ENCODE data around the gene EYS.
"Not testable (repeated sequence)": the region's sequence is repeated elsewhere in the genome, so short reads cannot be mapped to it uniquely, and the experiment has no call there.

EYS gene

DNA sequence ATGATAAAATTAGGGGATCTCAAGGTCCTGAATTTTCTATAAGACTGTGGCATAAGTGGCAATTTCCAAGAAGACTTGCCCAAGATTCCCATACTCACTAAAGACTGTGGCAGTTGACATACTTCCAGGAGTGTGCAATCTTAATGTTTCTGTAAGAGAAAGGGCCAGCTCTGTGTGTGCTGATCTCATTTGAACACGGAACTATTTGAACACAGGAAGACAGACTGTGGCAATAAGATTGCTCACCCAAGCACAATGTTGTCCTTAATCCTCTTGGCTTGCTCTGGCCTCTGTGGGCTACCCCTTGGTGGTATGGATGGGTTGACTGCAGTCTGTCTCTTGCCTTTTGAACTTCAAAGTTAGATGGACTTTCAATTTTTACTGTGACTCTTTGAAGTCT, 1920.0 kb downstream of the EYS start:
- H3K27me3 ChIP-seq (ENCODE audit: control insufficient read depth, insufficient read depth, low read length): no peaks in the 10 kb centered on the region
- no CpG with 5 or more reads among the region's 1 CpG for WGBS (ENCODE audit: insufficient coverage, insufficient read length)
- no peaks in the 10 kb centered on the region for H3K36me3 ChIP-seq (ENCODE audit: control insufficient read depth, insufficient read depth, low read length)
- no peak overlapping the region for H3K4me3 ChIP-seq (ENCODE audit: low read length)
- H3K27ac ChIP-seq (ENCODE audit: low read length): no peak overlapping the region
- no peaks in the 10 kb centered on the region for H3K4me1 ChIP-seq (ENCODE audit: control insufficient read depth, insufficient read depth, low read length)
- no peak for DNase-seq (ENCODE audit: low read depth, low spot score)
- no peaks in the 10 kb centered on the region; the same call in 1 of the 2 replicates for H3K9me3 ChIP-seq (ENCODE audit: control insufficient read depth, insufficient read depth, low read length)

DNA sequence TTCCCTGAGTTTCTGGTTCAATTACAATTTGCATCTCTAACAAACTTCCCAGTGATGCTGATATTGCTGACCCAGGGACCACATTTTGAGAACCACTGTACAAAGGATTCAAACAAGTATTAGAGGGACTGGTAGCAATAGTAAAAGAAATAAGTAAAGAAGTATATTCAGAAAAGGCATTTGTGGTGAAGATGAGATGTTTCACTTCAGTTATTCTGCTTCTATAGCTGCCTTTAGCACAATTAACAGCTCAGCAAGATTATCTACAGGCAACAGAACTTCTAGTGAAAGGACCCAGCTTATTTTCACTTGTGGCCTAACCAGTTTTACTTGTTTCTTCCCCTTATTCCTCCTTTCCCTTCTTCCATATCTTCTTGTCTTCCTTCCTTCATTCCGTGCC, 1922.0 kb downstream of the EYS start:
- no peak for DNase-seq (ENCODE audit: low read depth, low spot score)
- Histone ChIP-seq H3K4me3 (ENCODE audit: low read length) (no peak overlapping the region), H3K27ac (ENCODE audit: low read length) (no peak overlapping the region), H3K27me3 (ENCODE audit: control insufficient read depth, insufficient read depth, low read length) (no peaks in the 10 kb centered on the region), H3K4me1 (ENCODE audit: control insufficient read depth, insufficient read depth, low read length) (no peaks in the 10 kb centered on the region), H3K36me3 (ENCODE audit: control insufficient read depth, insufficient read depth, low read length) (no peaks in the 10 kb centered on the region), H3K9me3 (ENCODE audit: control insufficient read depth, insufficient read depth, low read length) (no peaks in the 10 kb centered on the region; the same call in 1 of the 2 replicates)
- no CpG with 5 or more reads among the region's 1 CpG for WGBS (ENCODE audit: insufficient coverage, insufficient read length)

DNA sequence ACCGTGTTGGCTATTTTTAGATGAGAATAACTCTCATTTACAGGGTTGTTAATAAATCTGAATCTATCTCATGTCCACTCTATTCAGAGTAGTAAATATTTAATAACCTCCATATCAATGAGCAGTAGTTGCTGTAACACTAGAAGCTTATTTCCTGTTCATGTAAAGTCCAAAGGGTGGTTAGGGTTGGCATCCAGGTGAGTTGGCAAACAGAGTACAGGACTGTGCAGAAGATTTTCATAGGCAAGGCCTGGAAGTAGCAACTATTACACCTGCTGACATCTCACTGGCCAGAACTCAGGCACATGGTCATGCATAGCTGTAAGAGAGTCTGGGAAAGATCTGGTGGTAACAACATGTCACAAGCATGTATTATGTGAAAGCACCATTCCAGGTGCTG, 1923.9 kb downstream of the EYS start:
- Histone ChIP-seq H3K9me3 (ENCODE audit: control insufficient read depth, insufficient read depth, low read length) (no peaks in the 10 kb centered on the region; the same call in 1 of the 2 replicates), H3K4me3 (ENCODE audit: low read length) (no peak overlapping the region), H3K36me3 (ENCODE audit: control insufficient read depth, insufficient read depth, low read length) (no peaks in the 10 kb centered on the region), H3K27me3 (ENCODE audit: control insufficient read depth, insufficient read depth, low read length) (no peaks in the 10 kb centered on the region), H3K27ac (ENCODE audit: low read length) (no peak overlapping the region), H3K4me1 (ENCODE audit: control insufficient read depth, insufficient read depth, low read length) (no peaks in the 10 kb centered on the region)
- no peak for DNase-seq (ENCODE audit: low read depth, low spot score)
- WGBS (ENCODE audit: insufficient coverage, insufficient read length): no CpG with 5 or more reads among the region's 1 CpG

DNA sequence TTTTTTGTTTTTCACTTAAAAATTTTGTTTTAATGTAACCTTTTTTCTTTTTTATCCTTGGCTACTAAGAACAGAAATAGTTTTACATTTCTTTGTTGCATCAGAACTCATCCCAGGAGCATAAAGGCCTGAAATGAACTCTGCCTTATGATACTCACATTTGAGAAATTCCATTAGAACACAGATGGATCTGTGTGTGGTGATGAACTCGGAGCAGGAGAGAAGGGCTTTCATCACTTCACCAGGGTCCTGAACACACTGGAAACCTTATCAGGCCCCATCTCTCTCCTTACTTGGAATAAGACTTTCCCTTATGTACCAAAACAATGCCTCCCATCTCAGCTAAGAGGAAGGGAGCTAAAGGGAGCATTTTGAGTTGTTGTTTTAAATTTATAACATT, 1932.1 kb downstream of the EYS start:
- H3K4me1 ChIP-seq (ENCODE audit: control insufficient read depth, insufficient read depth, low read length): no peaks in the 10 kb centered on the region
- H3K27ac ChIP-seq (ENCODE audit: low read length): no peak overlapping the region
- no peaks in the 10 kb centered on the region for H3K36me3 ChIP-seq (ENCODE audit: control insufficient read depth, insufficient read depth, low read length)
- WGBS (ENCODE audit: insufficient coverage, insufficient read length): no CpG with 5 or more reads among the region's 1 CpG
- no peak for DNase-seq (ENCODE audit: low read depth, low spot score)
- no peaks in the 10 kb centered on the region for H3K9me3 ChIP-seq (ENCODE audit: control insufficient read depth, insufficient read depth, low read length)
- no peaks in the 10 kb centered on the region for H3K27me3 ChIP-seq (ENCODE audit: control insufficient read depth, insufficient read depth, low read length)
- H3K4me3 ChIP-seq (ENCODE audit: low read length): no peak overlapping the region

DNA sequence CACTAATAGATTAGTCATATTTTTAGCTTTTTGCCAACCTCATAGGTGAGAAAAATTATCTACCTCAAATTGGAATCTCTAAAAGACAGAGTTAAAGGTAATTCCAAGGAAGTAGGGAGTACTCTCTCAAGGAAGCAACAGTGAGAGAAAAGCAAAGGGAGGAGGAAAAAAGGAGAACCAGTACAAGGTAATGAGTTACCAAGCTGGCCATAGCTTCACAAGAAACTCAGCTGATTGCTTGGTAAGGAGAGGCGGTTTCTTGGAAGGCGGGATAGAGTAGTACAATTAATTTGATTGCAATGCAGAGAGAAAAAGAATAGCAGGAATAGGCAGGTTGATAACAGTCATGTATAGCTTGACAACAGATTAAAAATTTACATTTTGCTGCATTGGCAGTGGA, 1933.8 kb downstream of the EYS start:
- no peaks in the 10 kb centered on the region for H3K27me3 ChIP-seq (ENCODE audit: control insufficient read depth, insufficient read depth, low read length)
- no CpG with 5 or more reads among the region's 2 CpGs for WGBS (ENCODE audit: insufficient coverage, insufficient read length)
- H3K4me1 ChIP-seq (ENCODE audit: control insufficient read depth, insufficient read depth, low read length): no peaks in the 10 kb centered on the region
- H3K9me3 ChIP-seq (ENCODE audit: control insufficient read depth, insufficient read depth, low read length): no peaks in the 10 kb centered on the region
- DNase-seq (ENCODE audit: low read depth, low spot score): no peak
- no peak overlapping the region for H3K27ac ChIP-seq (ENCODE audit: low read length)
- H3K4me3 ChIP-seq (ENCODE audit: low read length): no peak overlapping the region
- no peaks in the 10 kb centered on the region for H3K36me3 ChIP-seq (ENCODE audit: control insufficient read depth, insufficient read depth, low read length)

DNA sequence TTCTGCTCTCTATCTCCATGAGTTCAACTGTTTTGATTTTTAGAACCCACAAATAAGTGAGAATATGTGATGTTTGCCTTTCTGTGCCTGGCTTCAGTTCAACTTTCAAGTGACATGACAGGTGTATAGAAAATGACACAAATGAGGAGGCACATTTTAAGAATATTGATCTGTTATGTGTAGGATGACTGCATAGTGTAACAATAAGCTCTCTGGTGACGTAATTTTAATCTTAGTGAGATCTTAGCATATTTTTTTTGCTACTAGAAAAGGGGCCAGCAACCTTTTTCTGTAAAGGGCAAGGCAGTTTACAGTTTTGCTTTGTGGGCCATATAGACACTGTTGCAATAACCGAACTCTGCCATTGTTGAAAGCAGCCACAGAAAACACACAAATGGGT, 1941.2 kb downstream of the EYS start:
- no CpG with 5 or more reads among the region's 2 CpGs for WGBS (ENCODE audit: insufficient coverage, insufficient read length)
- DNase-seq (ENCODE audit: low read depth, low spot score): no peak
- no peaks in the 10 kb centered on the region for H3K9me3 ChIP-seq (ENCODE audit: control insufficient read depth, insufficient read depth, low read length)

DNA sequence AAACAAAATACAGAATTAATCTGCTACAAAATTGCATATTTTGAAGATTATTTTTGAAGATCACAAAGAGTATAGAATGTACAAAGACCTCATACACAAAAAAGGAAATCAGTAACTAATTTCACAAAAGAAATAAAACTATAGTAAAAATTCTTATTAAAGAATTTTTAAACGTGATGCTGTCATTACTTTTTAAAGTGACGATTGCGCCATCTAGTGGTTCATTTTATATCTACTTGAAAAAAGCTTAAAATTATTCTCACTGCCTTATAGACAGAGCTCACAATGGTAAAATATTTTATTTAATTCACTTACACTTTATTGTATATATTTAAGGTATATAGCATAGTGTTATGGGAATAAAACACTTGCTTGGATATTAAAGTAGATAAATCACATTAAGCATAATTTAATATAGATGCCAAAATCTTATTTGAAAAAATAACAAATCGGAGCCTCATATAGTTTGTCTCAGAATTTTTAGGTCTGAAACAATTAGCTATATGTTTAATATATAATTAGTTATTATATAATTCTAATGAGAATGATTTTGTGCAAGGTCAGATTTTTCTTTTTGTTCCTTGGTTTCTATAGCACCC, 1942.6 kb downstream of the EYS start:
- no CpG with 5 or more reads among the region's 4 CpGs for WGBS (ENCODE audit: insufficient coverage, insufficient read length)
- no peak for DNase-seq (ENCODE audit: low read depth, low spot score)
- Histone ChIP-seq H3K36me3 (ENCODE audit: control insufficient read depth, insufficient read depth, low read length) (no peaks in the 10 kb centered on the region), H3K4me1 (ENCODE audit: control insufficient read depth, insufficient read depth, low read length) (no peaks in the 10 kb centered on the region), H3K4me3 (ENCODE audit: low read length) (no peak overlapping the region), H3K27me3 (ENCODE audit: control insufficient read depth, insufficient read depth, low read length) (no peaks in the 10 kb centered on the region), H3K9me3 (ENCODE audit: control insufficient read depth, insufficient read depth, low read length) (no peaks in the 10 kb centered on the region), H3K27ac (ENCODE audit: low read length) (no peak overlapping the region)

More for the DNA sequence above, 1941.2 kb downstream of the EYS start:
- Histone ChIP-seq H3K4me1 (ENCODE audit: control insufficient read depth, insufficient read depth, low read length) (no peaks in the 10 kb centered on the region), H3K27ac (ENCODE audit: low read length) (no peak overlapping the region), H3K36me3 (ENCODE audit: control insufficient read depth, insufficient read depth, low read length) (no peaks in the 10 kb centered on the region), H3K27me3 (ENCODE audit: control insufficient read depth, insufficient read depth, low read length) (no peaks in the 10 kb centered on the region), H3K4me3 (ENCODE audit: low read length) (no peak overlapping the region)

DNA sequence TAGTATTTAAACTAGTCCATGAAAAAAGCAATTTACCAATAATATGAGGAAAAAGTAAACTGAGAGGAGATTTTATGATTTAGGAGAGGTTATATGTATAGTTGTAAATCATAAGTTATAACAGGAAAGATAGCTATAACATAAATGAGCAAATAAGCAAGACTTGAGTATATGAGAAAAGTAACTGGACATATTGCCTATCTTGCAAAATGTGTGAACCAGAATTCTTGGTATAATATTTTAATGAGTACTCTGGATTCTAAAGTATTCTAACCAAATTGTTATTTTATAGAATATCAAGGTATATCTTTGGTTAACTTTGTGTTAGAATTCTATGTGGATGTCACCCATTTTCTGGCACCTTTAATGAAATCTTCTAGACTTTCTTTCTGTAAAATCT, 1946.8 kb downstream of the EYS start:
- Histone ChIP-seq H3K9me3 (ENCODE audit: control insufficient read depth, insufficient read depth, low read length) (no peaks in the 10 kb centered on the region), H3K4me1 (ENCODE audit: control insufficient read depth, insufficient read depth, low read length) (no peaks in the 10 kb centered on the region), H3K36me3 (ENCODE audit: control insufficient read depth, insufficient read depth, low read length) (no peaks in the 10 kb centered on the region), H3K27me3 (ENCODE audit: control insufficient read depth, insufficient read depth, low read length) (no peaks in the 10 kb centered on the region), H3K27ac (ENCODE audit: low read length) (no peak overlapping the region), H3K4me3 (ENCODE audit: low read length) (no peak overlapping the region)
- no peak for DNase-seq (ENCODE audit: low read depth, low spot score)

DNA sequence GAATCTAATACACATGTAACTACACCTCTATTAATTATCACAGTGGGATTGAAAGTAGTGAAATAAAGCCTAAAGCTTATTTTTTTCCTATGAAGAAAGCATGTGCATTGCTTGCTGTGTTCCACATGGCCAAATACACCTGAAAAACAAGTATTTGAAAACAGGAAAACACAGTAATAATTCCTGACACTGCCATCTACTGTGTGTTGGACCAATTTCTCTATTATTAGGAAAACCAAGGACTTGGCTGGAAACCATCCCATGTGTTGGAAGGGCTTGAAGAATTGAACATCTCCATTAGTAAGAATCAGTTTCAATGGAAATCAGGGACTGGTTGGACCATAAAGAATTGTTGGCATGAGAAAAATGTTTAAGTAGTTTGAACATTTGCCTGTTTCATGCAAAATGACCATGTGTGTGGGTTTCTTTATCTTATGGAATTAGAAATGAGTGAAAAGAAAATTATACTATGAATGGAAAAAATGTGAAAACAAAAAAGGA, 1947.4 kb downstream of the EYS start:
- H3K4me1 ChIP-seq (ENCODE audit: control insufficient read depth, insufficient read depth, low read length): no peaks in the 10 kb centered on the region
- no peak for DNase-seq (ENCODE audit: low read depth, low spot score)
- H3K4me3 ChIP-seq (ENCODE audit: low read length): no peak overlapping the region

DNA sequence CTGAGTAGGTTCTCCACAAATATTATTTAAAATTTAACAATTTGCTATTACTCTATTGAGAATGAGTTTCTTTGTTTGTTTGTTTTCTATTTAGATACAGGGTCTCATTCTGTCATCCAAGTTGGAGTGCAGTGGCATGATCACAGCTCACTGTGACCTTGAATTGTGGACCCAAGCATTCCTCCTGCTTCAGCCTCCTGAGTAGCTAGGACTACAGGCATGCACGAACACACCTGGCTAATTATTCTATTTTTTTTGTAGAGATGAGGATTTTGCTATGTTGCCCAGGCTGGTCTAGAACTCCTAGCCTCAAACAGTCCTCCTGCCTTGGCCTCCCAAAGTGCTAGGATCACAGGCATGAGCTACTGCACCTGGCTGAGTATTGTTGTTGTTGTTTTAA, 1949.2 kb downstream of the EYS start:
- H3K4me1 ChIP-seq (ENCODE audit: control insufficient read depth, insufficient read depth, low read length): no peaks in the 10 kb centered on the region
- WGBS (ENCODE audit: insufficient coverage, insufficient read length): no CpG with 5 or more reads among the region's 1 CpG
- DNase-seq (ENCODE audit: low read depth, low spot score): no peak
- H3K4me3 ChIP-seq (ENCODE audit: low read length): no peak overlapping the region
- H3K9me3 ChIP-seq (ENCODE audit: control insufficient read depth, insufficient read depth, low read length): no peaks in the 10 kb centered on the region
- no peaks in the 10 kb centered on the region for H3K27me3 ChIP-seq (ENCODE audit: control insufficient read depth, insufficient read depth, low read length)
- no peaks in the 10 kb centered on the region for H3K36me3 ChIP-seq (ENCODE audit: control insufficient read depth, insufficient read depth, low read length)
- H3K27ac ChIP-seq (ENCODE audit: low read length): no peak overlapping the region

More for the DNA sequence above, 1947.4 kb downstream of the EYS start:
- Histone ChIP-seq H3K27me3 (ENCODE audit: control insufficient read depth, insufficient read depth, low read length) (no peaks in the 10 kb centered on the region), H3K27ac (ENCODE audit: low read length) (no peak overlapping the region), H3K9me3 (ENCODE audit: control insufficient read depth, insufficient read depth, low read length) (no peaks in the 10 kb centered on the region), H3K36me3 (ENCODE audit: control insufficient read depth, insufficient read depth, low read length) (no peaks in the 10 kb centered on the region)

DNA sequence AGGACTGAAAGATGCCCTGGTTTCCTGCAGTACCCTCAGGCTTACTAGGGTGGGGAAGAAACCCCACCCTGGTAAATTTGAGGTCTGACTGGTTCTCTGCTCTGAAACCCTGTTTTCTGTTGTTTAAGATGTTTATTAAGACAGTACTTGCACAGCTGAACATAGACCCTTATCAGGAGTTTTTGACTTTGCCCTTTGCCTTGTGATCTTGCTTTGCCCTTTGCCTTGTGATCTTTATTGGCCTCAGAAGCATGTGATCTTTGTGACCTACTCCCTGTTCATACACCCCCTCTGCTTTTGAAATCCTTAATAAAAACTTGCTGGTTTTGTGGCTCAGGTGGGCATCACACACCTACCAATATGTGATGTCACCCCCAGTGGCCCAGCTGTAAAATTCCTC, 1949.8 kb downstream of the EYS start:
- not testable (repeated sequence) for H3K36me3 ChIP-seq (ENCODE audit: control insufficient read depth, insufficient read depth, low read length); DNase-seq (ENCODE audit: low read depth, low spot score); H3K27ac ChIP-seq (ENCODE audit: low read length); H3K27me3 ChIP-seq (ENCODE audit: control insufficient read depth, insufficient read depth, low read length); H3K4me1 ChIP-seq (ENCODE audit: control insufficient read depth, insufficient read depth, low read length); H3K4me3 ChIP-seq (ENCODE audit: low read length); H3K9me3 ChIP-seq (ENCODE audit: control insufficient read depth, insufficient read depth, low read length)

All from iPS DF 6.9 (cell line).